GM13976 (cell line): ENCODE data around the gene SIAE.

Experiments used
- DNase-seq: peaks from one replicate; pipeline ENCODE4 v3.0.0; 2012; ENCODE audit warnings: low spot score
- in situ Hi-C: fragments of 300-500 bp; cut with MboI; formaldehyde crosslinking; loops from one replicate; pipeline ENCODE4 v1.12.0; 2022; ENCODE audit warnings: low sequenced_read_pairs, mixed read lengths, inconsistent platforms; ENCODE audit not compliant: unreplicated experiment
- TF ChIP-seq, protein P1 (sequence below): IDR thresholded peaks from 2 replicates; pipeline ENCODE4 v1.5.1; 2012; ENCODE audit warnings: borderline replicate concordance, mild to moderate bottlenecking; ENCODE audit not compliant: insufficient read depth; ENCODE audit errors: extremely low read depth, missing control alignments, control extremely low read depth

Gene SIAE

GRCh38 chr11:124623861-124624525, 49.5 kb downstream of the SIAE start:
- TF ChIP-seq, protein P1, sequence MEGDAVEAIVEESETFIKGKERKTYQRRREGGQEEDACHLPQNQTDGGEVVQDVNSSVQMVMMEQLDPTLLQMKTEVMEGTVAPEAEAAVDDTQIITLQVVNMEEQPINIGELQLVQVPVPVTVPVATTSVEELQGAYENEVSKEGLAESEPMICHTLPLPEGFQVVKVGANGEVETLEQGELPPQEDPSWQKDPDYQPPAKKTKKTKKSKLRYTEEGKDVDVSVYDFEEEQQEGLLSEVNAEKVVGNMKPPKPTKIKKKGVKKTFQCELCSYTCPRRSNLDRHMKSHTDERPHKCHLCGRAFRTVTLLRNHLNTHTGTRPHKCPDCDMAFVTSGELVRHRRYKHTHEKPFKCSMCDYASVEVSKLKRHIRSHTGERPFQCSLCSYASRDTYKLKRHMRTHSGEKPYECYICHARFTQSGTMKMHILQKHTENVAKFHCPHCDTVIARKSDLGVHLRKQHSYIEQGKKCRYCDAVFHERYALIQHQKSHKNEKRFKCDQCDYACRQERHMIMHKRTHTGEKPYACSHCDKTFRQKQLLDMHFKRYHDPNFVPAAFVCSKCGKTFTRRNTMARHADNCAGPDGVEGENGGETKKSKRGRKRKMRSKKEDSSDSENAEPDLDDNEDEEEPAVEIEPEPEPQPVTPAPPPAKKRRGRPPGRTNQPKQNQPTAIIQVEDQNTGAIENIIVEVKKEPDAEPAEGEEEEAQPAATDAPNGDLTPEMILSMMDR = no peak
- no peak for DNase-seq
- in situ Hi-C loops = no loop called here

DNA sequence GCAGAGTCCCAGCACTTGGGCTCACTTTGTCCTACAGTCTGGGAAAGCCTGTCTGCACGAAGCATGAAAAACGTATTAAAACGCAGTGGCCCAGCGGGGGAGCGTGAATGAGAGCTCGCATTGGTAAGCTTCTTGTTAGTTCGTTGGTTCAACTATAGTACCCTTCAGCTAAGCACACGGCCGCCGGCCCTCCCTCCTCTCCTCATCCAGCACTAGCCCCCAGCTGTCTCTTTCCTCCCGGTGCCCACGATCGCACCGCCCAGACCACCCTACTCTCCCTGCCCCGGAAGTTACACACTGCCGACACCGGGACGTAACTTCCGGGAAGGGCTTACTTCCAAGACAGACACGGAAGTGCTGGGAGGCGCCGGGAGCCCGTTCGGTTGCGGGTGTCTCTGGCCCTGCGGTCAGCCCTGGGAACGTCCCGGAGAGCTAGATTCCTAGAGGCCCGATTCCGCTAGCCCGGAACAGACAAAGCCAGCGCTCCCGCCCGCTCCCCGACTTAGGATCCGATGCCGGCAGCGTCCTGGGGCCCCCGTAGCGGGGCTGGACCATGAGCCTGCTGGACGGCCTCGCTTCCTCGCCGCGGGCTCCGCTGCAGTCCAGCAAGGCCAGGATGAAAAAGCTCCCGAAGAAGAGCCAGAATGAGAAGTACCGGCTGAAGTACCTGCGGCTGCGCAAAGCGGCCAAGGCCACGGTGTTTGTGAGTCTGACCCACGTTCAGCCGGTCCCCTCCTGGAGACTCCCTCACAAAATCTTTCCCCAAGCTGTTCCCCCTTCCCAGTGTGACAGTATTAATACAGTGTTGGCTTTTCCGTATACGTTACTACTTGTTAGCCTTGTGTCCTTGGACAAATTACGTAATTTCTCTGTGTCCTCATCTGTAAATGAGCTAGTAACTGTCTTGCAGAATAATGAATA, 50.7 kb downstream of the SIAE start, which contains the start of gene TBRG1:
TSS of gene TBRG1 (plus strand) at position 334 of the 921 bp plus-strand sequence. CDS start at position 554, 220 bp downstream.
- DNase-seq = peak; percentile 92
- TF ChIP-seq, protein P1 = no peak
- in situ Hi-C loops = no loop called here

DNA sequence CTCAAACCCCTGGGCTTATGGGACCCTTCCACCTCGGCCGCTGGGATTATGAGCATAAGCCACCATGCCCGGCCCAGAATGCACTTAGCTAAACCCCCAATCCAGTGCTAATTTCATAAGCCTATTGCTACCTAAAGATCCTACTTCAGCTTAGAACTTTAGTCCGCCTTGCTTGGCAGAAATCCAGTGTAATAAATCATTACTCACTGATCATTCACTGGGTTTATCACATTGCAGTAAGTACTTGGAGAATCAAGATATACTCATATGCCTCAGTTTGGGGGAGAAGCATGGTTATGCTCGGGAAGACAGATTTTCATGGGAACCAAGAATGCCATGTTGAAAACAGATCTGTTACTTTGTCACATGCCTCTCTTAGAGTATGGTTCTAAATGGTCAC, 54.7 kb downstream of the SIAE start:
- no peak for DNase-seq
- TF ChIP-seq, protein P1 = no peak
- in situ Hi-C loops = no loop called here

- DNase-seq = no peak
- in situ Hi-C loops = no loop called here
- TF ChIP-seq, protein P1 = no peak
These were observed 60.8 kb downstream of the SIAE start for GRCh38 chr11:124612567-124613246.

GRCh38 chr11:124612045-124612444, 61.5 kb downstream of the SIAE start:
- in situ Hi-C loops = no loop called here
- TF ChIP-seq, protein P1 = no peak
- DNase-seq = no peak

- TF ChIP-seq, protein P1 = no peak
- DNase-seq = no peak
- in situ Hi-C loops = no loop called here
These were observed 62.5 kb downstream of the SIAE start, which contains the start of gene PANX3 for GRCh38 chr11:124611064-124611463. Gene PANX3, plus strand, starts transcription at chr11:124611428. Its CDS starts 129 bp downstream, at chr11:124611557.
